Measurements from ENCODE around the gene GSTM4. TPM values are rescaled to one million over a fixed set of nuclear protein-coding genes. Genes with fewer than 3 reads are reported as not detected.
A peak's percentile ranks its signal among the peaks of the same experiment; 100 is the strongest.
"Not testable (repeated sequence)": the region's sequence is repeated elsewhere in the genome, so short reads cannot be mapped to it uniquely, and the experiment has no call there.

The GSTM4 gene
- total RNA-seq, 4 donors from 2014 or later, result 16.3 to 47.0 (median 35.2) TPM

GRCh38 chr1:109659145-109659544, 3.2 kb downstream of the GSTM4 start:
- no peak for DNase-seq (ENCODE audit: low spot score in 2 of 2)
- Histone ChIP-seq H3K27me3 (no peaks in the 10 kb centered on the region), H3K4me3 (no peak overlapping the region), H3K27ac (no peak overlapping the region), H3K36me3 (peaks cover 0 to 43% (median 0%) of the 10 kb centered on the region in 3 donors), H3K4me1 (peaks cover 0 to 24% (median 5%) of the 10 kb centered on the region in 4 donors), H3K9me3 (no peaks in the 10 kb centered on the region)
- TF ChIP-seq POLR2A (IDR thresholded peaks at IDR 0.05) (no peak), EP300 (IDR thresholded peaks at IDR 0.05) (no peak), CTCF (IDR thresholded peaks at IDR 0.05) (no peak)
- WGBS, 2 donors, result 49 to 56% methylated on average over 2 of the region's 2 CpGs

- Histone ChIP-seq H3K36me3 (peaks cover 0 to 43% (median 0%) of the 10 kb centered on the region in 3 donors), H3K4me1 (peaks cover 0 to 16% (median 5%) of the 10 kb centered on the region in 4 donors), H3K4me3 (no peak overlapping the region), H3K9me3 (no peaks in the 10 kb centered on the region), H3K27me3 (no peaks in the 10 kb centered on the region), H3K27ac (no peak overlapping the region)
- DNase-seq (ENCODE audit: low spot score in 2 of 2), result no peak
- TF ChIP-seq POLR2A (IDR thresholded peaks at IDR 0.05), result no peak
- no peak for TF ChIP-seq CTCF (IDR thresholded peaks at IDR 0.05)
- WGBS, 2 donors, result 81 to 82% methylated on average over 5 of the region's 5 CpGs
Observed at GRCh38 chr1:109659997-109660690, 4.2 kb downstream of the GSTM4 start.

- Histone ChIP-seq H3K4me1 (peaks cover 0 to 11% (median 2%) of the 10 kb centered on the region in 4 donors), H3K36me3 (peaks cover 0 to 43% (median 0%) of the 10 kb centered on the region in 3 donors)
- H3K27ac ChIP-seq; H3K27me3 ChIP-seq; H3K9me3 ChIP-seq; H3K4me3 ChIP-seq; DNase-seq (ENCODE audit: low spot score in 2 of 2): not testable (repeated sequence)
- 61 to 75% methylated on average over 4 of the region's 4 CpGs for WGBS, 2 donors
Observed at GRCh38 chr1:109660691-109661026, 4.8 kb downstream of the GSTM4 start.

DNA sequence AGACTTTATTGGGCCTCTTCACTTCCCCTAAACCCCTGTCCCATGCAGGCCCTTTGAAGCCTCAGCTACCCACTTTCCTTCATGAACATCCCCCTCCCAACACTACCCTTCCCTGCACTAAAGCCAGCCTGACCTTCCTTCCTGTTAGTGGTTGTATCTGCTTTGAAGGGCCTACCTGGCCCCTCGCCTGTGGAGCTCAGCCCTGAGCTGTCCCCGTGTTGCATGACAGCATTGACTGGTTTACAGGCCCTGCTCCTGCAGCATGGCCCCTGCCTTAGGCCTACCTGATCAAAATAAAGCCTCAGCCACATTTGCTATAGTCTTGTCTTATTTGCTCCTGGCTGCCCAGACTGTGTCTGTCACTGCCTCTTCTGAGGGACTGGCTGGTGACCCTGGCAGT, 5.5 kb downstream of the GSTM4 start:
- H3K27ac ChIP-seq, result no peak overlapping the region
- 81 to 84% methylated on average over 2 of the region's 2 CpGs for WGBS, 2 donors
- peaks cover 0 to 43% (median 0%) of the 10 kb centered on the region in 3 donors for H3K36me3 ChIP-seq
- H3K27me3 ChIP-seq, result no peaks in the 10 kb centered on the region
- TF ChIP-seq POLR2A (IDR thresholded peaks at IDR 0.05) (no peak), EP300 (IDR thresholded peaks at IDR 0.05) (no peak)
- no peak for DNase-seq (ENCODE audit: low spot score in 2 of 2)
- no peak overlapping the region for H3K4me3 ChIP-seq
- peaks cover 0 to 11% (median 2%) of the 10 kb centered on the region in 4 donors for H3K4me1 ChIP-seq
- H3K9me3 ChIP-seq, result no peaks in the 10 kb centered on the region

DNA sequence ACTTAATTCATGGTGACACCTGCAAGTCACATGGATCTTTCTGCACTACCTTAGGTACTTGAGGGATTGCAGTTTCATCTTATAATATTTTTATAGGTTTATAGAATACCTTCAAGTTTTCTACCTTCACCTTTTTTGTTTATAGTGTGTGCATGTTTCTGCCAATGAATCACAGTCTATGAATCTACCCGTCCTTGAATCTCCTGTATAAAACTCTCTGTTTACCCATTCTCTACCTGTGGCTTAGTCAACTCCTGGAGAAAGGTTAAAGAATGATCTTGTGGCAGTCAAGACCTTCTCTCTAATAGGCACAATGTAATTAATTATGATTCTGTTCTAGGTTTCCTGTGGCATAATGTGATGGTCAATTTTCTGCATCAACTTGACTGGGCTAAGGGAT, 8.8 kb downstream of the GSTM4 start:
- TF ChIP-seq POLR2A (IDR thresholded peaks at IDR 0.05) (no peak), EP300 (IDR thresholded peaks at IDR 0.05) (no peak), CTCF (IDR thresholded peaks at IDR 0.05) (no peak)
- 88 to 96% methylated on average over 1 of the region's 1 CpG for WGBS, 2 donors
- DNase-seq (ENCODE audit: low spot score in 2 of 2), result no peak
- H3K4me3 ChIP-seq, result no peak overlapping the region
- peaks cover 0 to 11% (median 3%) of the 10 kb centered on the region in 4 donors for H3K4me1 ChIP-seq
- H3K27ac ChIP-seq, result no peak overlapping the region
- H3K36me3 ChIP-seq, result peaks cover 0 to 19% (median 0%) of the 10 kb centered on the region in 3 donors
- no peaks in the 10 kb centered on the region for H3K27me3 ChIP-seq
- H3K9me3 ChIP-seq, result no peaks in the 10 kb centered on the region

DNA sequence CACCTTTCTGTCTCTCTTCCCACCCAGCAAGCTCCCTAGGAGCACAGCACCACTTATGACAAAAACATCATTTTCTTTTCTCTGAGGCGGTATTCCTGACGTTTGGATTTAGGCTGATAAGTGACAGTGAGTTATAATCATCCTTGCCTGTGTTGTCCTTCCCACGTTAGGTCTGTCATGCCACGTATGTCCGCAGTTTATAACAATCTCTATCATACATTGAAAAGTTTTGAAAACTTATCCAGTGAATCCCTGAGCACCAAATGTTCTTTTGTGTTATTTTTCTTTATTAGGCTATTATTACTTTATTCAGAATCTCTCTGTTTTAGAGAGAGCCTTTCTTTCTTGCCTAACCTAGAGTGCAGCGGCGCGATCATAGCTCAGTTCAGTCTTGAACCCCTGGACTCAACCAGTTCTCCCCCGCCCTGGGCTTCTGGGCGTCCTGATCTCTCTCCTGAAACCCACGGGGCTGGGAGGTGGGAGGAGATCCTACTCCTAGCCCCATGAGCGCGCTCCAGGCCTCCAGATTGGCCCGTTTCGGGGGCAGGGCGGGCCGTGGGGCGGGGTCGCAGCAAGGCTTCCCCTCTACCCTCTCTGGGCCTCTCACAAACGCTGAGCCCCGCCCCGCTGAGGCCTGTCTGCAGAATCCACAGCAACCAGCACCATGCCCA, 11.7 kb downstream of the GSTM4 start, which contains the start of gene GSTM2:
Gene GSTM2, plus strand, starts transcription at position 606 of the 671 bp plus-strand sequence. Its CDS starts 59 bp downstream, at position 665.
- 7 to 11% methylated on average over 16 to 22 of the region's 22 CpGs for WGBS, 2 donors
- Histone ChIP-seq H3K27me3 (no peaks in the 10 kb centered on the region), H3K27ac (peak within 1 kb of the TSS; percentile 46 to 84 (median 70)), H3K4me3 (peak within 1 kb of the TSS; percentile 46 to 75 (median 66)), H3K9me3 (no peaks in the 10 kb centered on the region), H3K36me3 (peaks cover 0 to 16% (median 0%) of the 10 kb centered on the region in 3 donors), H3K4me1 (peaks cover 0 to 11% (median 3%) of the 10 kb centered on the region in 4 donors)
- peak; percentile 87 to 88 for DNase-seq (ENCODE audit: low spot score in 2 of 2)
- peak in 1 of 2 donors; percentile 60 for TF ChIP-seq POLR2A (IDR thresholded peaks at IDR 0.05)
- TF ChIP-seq EP300 (IDR thresholded peaks at IDR 0.05), result peak; percentile 34 to 66
- no peak for TF ChIP-seq CTCF (IDR thresholded peaks at IDR 0.05)

All from tibial nerve (tissue), 4 donors.